Stimulated activated CD4-positive, alpha-beta T cell treated with anti-CD3 and anti-CD28 coated beads, Interleukin-12 subunit alpha, Interleukin-12 subunit beta, amount 100 ng/mL, for 48 hours (primary cell): Measurements from ENCODE around the gene C2CD3.

Source experiments
- DNase-seq, 3 donors: peaks; one replicate each; pipeline ENCODE4 v3.0.0-alpha.2; 2020; ENCODE audit warnings: low read depth in 2 of 3, low spot score in 1 of 3

Gene C2CD3

DNA sequence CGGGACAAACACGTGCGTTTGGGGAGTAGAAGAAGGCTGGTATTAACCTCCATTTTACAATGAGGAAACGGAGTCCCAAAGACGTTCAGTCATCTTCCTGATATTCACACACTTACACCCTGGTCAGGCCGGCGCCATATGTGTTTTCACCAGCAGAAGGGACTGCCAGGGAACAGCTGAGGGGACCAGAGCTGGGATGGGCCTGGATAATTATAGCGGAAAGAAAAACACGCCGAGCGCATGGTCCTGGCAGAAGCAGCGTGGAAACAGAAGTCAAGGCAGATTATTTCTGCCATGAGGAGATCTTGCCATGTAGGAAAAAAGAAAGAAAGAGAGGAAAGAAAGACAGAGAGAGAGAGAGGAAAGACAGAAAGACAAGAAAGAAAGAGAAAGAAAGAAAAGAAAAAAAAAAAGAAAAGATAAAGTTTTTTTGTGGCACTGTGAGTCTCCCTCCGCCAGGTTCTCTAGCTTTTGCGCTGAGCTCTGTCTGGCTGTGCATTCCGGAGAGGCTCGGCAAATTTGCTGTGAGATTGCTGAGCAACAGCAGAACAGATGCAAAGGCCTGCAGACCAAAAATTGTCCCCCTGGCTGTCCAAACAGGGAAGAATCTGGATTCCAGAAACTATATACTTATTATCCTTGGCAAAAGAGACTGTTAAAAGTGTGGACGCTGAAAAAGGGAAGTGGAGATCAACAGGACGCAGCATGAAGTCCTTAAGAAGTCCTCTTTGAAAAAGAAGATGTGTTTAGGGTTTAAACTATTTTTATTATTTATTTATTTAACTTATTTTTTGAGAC is 186.9 kb downstream of the C2CD3 start:
- no peak for DNase-seq

- peak; percentile 82 to 93 (median 91) for DNase-seq
Measured at GRCh38 chr11:73982990-73983740, 187.6 kb downstream of the C2CD3 start.

GRCh38 chr11:73982595-73982989 is 188.2 kb downstream of the C2CD3 start, which contains the start of gene UCP2:
UCP2 (minus strand) TSS chr11:73982843; CDS start chr11:73978378, 4,465 bp downstream.
- DNase-seq, result peak; percentile 78 to 90 (median 78)

GRCh38 chr11:73981051-73981805 is 189.6 kb downstream of the C2CD3 start:
- DNase-seq, result no peak

DNA sequence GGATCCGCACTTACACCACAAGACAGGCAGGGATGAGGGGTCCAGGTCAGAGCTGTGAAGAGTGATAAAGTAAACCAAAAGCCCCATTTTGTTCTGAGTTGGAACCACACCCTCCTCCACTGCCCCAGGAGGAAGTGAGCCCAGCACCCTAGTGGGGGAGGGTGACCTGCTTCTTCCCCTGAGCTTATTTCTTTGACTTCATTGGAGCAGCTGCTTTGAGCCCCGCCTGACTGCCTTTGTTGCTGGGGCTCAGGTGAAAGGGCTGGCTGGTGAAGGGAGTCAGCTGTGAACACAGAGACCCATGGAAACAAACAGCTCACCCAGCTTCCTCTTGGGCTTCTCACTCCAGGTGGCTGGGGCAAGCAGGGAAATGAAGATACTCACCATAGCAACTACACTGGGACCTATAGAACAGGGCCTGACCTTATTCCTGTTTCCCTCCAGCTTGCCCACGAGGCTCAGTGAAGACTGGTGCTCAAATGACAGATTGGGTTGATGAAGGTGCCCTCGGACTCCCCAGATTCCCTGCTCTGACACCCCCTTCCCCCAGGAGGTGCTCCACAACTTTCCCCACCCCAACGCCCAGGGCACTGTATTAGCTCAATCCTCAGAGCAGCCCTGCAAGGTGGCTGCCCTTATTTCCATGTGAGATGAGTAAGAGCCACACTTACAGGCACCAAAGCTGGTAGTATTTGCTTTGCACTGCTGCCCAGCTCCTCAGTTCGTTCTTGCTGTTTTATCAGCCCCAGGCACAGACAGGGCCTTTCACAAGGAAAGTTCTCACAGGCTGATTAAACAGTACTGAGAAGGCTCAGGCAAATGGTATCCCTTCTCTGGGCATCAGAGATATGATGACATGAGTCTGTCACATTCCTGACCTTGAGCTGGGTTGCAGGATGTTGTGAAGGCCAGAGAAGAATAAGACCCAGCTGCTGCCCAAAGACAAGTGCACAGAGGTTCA is 190.5 kb downstream of the C2CD3 start:
- DNase-seq, result peak in 2 of 3 donors; percentile 40 to 54

- DNase-seq, result no peak
Measured at GRCh38 chr11:73978576-73979086, 192.2 kb downstream of the C2CD3 start.

GRCh38 chr11:73977856-73978519 is 192.8 kb downstream of the C2CD3 start:
- no peak for DNase-seq

- no peak for DNase-seq
Measured at GRCh38 chr11:73976451-73977151, 194.2 kb downstream of the C2CD3 start.

DNA sequence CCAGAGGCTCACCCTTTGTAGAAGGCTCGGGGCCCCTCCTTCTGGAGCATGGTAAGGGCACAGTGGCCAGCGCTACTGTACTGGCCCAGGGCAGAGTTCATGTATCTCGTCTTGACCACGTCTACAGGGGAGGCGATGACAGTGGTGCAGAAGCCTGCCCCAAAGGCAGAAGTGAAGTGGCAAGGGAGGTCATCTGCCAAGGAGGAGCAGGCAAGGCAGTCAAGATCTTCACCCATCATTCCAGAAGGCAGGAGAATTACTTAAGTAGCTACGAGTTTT is 195.4 kb downstream of the C2CD3 start:
- DNase-seq, result no peak

DNA sequence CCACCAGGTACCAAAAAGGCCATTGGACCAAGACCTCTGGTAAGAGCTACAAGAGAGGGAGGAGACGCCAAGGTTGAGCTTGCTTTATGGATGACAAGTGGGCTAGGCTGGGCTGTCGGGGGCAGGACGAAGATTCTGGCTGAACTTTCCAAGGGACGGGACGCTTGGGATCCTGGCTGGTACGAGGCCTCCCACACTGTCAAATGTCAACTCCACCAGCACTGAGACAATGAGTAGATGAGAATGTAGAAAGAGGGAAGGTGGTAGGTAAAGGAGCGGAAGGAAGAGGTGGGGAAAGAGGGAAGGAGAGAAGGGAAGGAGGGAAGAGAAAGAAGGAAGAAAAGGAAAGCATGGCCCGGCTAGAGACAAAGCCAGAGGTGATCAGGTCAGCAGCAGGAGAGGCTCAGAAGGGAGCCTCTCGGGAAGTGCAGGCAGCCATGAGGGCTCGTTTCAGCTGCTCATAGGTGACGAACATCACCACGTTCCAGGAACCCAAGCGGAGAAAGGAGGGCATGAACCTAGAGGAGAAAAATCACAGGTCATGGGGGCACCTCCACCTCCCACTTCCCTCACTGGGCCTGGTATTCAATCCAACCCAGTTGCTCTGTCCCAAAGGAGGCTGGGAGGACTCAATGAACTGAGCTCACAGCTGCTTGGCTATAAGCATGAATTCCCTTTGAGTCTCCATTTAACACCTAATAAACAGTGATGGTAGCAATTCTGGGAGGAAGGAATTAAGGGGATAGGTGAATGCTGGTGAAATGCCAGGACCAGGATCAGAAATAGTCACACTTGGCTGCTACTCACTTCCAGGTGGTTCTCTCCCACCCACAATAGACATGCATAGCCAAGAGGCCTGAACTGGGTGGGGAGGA is 196.0 kb downstream of the C2CD3 start:
- DNase-seq, result no peak

DNA sequence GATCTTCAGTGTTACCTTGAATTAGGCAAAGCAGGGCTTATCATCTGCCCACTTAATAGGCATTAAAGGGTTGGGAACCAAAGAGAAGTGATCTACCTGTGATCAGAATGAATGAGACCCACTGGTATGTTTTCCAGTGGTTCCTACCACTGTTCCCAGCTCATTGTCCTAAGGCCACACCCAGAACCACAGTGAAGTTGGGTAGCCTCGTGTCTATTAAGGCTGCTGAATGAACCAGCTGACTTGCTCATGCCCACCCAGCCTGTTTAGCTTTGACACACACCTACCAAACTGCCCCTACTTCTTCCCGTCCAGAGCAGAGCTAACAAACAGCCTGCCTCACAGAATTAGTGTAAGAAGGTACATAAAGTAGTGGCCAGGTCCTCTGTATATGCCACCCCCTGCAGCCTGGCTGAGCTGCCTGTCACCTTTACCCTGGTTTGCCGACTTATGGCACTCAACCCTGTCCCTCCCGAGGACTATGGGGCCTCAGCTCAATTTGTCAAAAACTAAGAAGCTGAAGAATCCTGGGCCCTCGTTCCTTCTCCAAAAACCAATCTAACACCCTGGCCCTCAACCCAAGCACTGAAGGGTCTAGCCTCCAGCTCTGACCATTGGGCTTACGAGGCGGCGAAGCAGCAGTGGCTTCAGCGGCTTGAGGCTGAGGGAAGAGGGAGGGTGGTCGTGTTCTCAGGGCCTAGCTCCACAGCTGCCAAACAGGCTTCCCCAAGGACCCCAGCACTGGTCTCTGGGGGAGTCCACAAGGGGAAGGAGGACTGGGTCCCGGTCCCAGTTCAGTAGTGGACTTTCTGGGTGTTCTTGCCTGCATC is 198.0 kb downstream of the C2CD3 start:
- DNase-seq, result no peak

DNA sequence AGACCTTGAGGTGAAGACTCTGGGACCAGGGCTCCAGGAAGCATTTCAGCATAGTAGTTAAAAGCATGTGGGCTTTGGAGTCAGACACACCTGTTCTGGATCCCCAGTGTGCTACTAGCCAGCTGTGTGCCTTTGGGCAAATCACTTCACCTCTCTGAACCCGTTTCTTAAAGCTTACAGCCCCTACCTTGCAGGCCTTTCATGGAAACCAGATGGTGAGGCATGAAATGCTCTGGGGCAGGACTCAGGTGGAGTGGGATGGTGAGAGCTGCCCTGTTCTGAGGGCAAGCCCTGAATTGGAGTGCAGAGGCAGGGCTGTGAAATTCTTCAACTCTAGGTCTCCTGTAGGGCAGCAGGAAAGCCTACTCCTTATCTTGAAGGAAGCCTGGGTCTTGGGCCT is 198.6 kb downstream of the C2CD3 start:
- no peak for DNase-seq

GRCh38 chr11:73971175-73971719 is 199.6 kb downstream of the C2CD3 start:
- DNase-seq, result no peak

GRCh38 chr11:73969991-73970800 is 200.6 kb downstream of the C2CD3 start:
- DNase-seq, result no peak

- no peak for DNase-seq
Measured at GRCh38 chr11:73969091-73969490, 201.7 kb downstream of the C2CD3 start.

DNA sequence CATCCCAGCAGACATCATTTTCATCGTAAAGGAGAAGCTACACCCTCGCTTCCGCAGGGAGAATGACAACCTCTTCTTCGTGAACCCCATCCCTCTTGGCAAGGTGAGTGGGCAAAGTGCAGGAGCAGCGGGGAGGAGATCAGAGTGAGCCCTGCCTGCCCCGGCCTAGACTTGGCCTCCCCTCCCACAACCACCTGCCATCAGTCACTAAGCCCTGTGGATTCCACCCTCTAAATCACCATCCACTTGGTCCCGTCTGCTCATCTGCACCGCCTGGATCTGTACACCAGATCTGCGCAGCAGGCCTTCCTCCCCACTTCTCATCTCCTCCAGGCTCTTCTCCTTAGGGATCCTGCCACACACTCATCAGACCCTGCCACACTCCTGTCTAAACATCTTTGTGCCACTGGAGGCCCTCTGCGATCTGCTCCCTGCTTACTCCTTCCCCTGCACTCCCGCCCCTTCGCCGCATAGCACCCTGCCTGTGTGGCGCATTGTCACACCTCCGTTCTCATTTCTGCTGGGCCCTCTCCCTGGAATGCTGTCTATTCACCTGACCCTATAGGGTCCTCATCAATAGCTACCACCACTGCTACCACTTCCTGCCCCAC is 202.3 kb downstream of the C2CD3 start:
- no peak for DNase-seq
